GM18505 (cell line): ENCODE data around the gene MAPKAP1.

Experiments
- ATAC-seq: cut with Tn5 transposase; IDR thresholded peaks from one replicate; pipeline ENCODE4 v1.9.1; 2021; ENCODE audit not compliant: unreplicated experiment
- POLR2A ChIP-seq: IDR thresholded peaks from 4 replicates; pipeline ENCODE4 v1.6.1; 2011; ENCODE audit warnings: borderline replicate concordance; ENCODE audit not compliant: insufficient read depth, insufficient read length; ENCODE audit errors: extremely low read depth

Gene MAPKAP1

DNA sequence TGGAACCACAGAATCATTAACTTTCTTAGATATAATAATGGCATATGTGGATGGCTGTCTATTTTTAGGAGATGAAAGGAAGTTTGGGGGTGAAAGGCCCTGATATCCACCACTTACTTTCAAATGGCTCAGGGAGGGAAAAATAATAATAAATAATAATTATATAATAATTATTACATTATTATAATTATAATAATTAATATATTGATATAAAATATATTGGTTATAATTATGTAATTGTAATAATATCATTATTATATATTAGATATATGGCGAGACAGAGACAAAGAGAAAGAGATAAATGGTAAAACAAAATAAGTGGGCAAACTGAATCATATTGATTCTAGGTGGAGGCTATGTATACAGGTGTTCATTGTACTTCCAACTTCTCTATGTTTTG lies 308.8 kb downstream of the MAPKAP1 start:
- no peak for ATAC-seq
- TF ChIP-seq POLR2A = no peak

- no peak for ATAC-seq
- TF ChIP-seq POLR2A = no peak
These were observed 309.3 kb downstream of the MAPKAP1 start for GRCh38 chr9:125397736-125398135.

DNA sequence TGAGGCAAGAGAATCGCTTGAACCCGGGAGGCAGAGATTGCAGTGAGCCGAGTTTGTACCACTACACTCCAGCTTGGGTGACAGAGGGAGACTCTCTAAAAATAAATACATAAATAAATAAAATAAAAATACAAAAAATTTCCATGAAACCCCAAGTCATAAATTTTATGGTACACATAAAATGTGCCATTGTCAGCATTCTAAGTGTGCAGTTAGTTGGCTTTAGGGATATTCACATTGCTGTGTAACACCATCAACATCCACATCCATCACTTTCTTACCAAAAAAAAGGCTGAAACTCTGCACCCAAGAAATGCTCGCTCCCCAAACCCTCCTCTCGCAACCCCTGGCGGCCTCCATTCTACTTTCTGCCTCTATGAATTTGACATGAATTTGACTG lies 310.2 kb downstream of the MAPKAP1 start:
- no peak for TF ChIP-seq POLR2A
- ATAC-seq = no peak

GRCh38 chr9:125393426-125393825 lies 313.6 kb downstream of the MAPKAP1 start:
- no peak for ATAC-seq
- TF ChIP-seq POLR2A = no peak

GRCh38 chr9:125391704-125392103 lies 315.3 kb downstream of the MAPKAP1 start:
- no peak for TF ChIP-seq POLR2A
- ATAC-seq = no peak

GRCh38 chr9:125388978-125389377 lies 318.0 kb downstream of the MAPKAP1 start:
- TF ChIP-seq POLR2A = no peak
- ATAC-seq = no peak

DNA sequence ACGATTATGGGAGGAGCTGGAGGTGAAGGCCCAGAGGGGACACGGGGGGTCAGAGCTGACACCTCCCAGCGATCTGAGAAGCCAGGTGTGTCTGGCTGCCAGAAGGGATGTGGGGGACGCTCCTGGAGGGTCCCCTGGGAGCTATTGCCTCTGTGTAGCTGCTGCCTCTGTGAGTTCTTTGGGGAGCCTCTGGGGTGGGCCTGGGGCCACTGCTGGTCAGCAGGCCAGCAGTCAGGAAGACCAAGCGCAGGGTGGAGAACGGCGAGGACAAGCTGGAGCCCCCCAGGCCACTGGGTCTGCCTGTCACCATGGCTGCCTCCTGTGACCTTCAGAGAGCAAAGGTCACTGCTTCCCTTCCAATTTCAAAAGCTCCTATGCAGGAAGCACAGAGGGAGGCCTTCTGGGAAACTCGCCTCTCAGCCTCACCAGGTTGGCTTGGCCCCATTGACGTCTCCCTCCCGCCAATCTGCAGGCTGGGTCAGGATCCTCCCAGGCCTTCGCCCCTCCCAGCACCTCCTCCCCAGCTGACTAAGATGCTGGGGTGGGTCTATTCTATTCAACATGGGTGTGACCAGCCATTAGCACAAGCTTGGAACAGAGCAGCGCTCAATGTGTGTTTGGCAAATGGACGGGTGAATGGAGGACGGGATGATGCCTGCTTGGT lies 319.0 kb downstream of the MAPKAP1 start:
- TF ChIP-seq POLR2A = no peak

More for the DNA sequence above, 319.0 kb downstream of the MAPKAP1 start:
- ATAC-seq = no peak
